MM.1S (cell line): ENCODE results near the gene PRADC1.

Experiments
- DNase-seq: peaks from one replicate; pipeline ENCODE4 v3.0.0-alpha.2; 2015
- H2AFZ ChIP-seq: fragments of 300-600 bp; sonication (generic); 2 replicates; pipeline ENCODE4 v1.6.0; 2016; ENCODE audit warnings: antibody characterized with exemption, low read length
- H3F3A ChIP-seq: fragments of 300-600 bp; sonication (generic); 2 replicates; pipeline ENCODE4 v1.6.1; 2016; ENCODE audit warnings: mild to moderate bottlenecking, antibody characterized with exemption, low read length, moderate library complexity, mixed read lengths; ENCODE audit not compliant: insufficient read depth
- H3K27ac ChIP-seq: fragments of 300-600 bp; sonication (generic); 2 replicates; pipeline ENCODE4 v1.5.1; 2016; ENCODE audit warnings: mild to moderate bottlenecking, low read length
- H3K27me3 ChIP-seq: fragments of 300-600 bp; sonication (generic); replicated peaks from 2 replicates; pipeline ENCODE4 v1.6.0; 2016; ENCODE audit warnings: low read length; ENCODE audit not compliant: insufficient read depth
- H3K36me3 ChIP-seq: fragments of 300-600 bp; sonication (generic); replicated peaks from 2 replicates; pipeline ENCODE4 v1.6.1; 2016; ENCODE audit warnings: mild to moderate bottlenecking, low read length, mixed read lengths; ENCODE audit not compliant: insufficient read depth
- H3K4me1 ChIP-seq: fragments of 300-600 bp; sonication (generic); 2 replicates; pipeline ENCODE4 v1.6.1; 2016; ENCODE audit warnings: low read length, mixed read lengths
- H3K4me2 ChIP-seq: fragments of 300-600 bp; sonication (generic); 2 replicates; pipeline ENCODE4 v1.6.0; 2016; ENCODE audit warnings: low read depth, low read length
- H3K4me3 ChIP-seq: fragments of 300-600 bp; sonication (generic); 2 replicates; pipeline ENCODE4 v1.5.1; 2016; ENCODE audit warnings: low read length, mixed read lengths
- H3K79me2 ChIP-seq: fragments of 300-600 bp; sonication (generic); 2 replicates; pipeline ENCODE4 v1.6.1; 2016; ENCODE audit warnings: mixed run types, low read length, mixed read lengths
- H3K9ac ChIP-seq: fragments of 300-600 bp; sonication (generic); 2 replicates; pipeline ENCODE4 v1.6.1; 2016; ENCODE audit warnings: low read length, mixed read lengths
- H3K9me2 ChIP-seq: fragments of 300-600 bp; sonication (generic); replicated peaks from 2 replicates; pipeline ENCODE4 v1.6.1; 2016; ENCODE audit warnings: mild to moderate bottlenecking, low read length, mixed read lengths; ENCODE audit not compliant: insufficient read depth
- H3K9me3 ChIP-seq: fragments of 300-600 bp; sonication (generic); replicated peaks from 2 replicates; pipeline ENCODE4 v1.6.1; 2016; ENCODE audit warnings: mild to moderate bottlenecking, low read length, mixed read lengths; ENCODE audit not compliant: insufficient read depth
- H4K20me1 ChIP-seq: fragments of 300-600 bp; sonication (generic); 2 replicates; pipeline ENCODE4 v1.6.1; 2016; ENCODE audit warnings: mild to moderate bottlenecking, low read length, moderate library complexity, mixed read lengths; ENCODE audit not compliant: insufficient read depth
- EZH2 ChIP-seq: fragments of 300-600 bp; sonication (generic); optimal IDR thresholded peaks from 2 replicates; pipeline ENCODE3; 2017; ENCODE audit warnings: low read depth, mild to moderate bottlenecking, antibody characterized with exemption, low read length, mixed read lengths
- EZH2phosphoT487 ChIP-seq: fragments of 300-600 bp; sonication (generic); IDR thresholded peaks from 2 replicates; pipeline ENCODE4 v1.6.1; 2018; ENCODE audit warnings: antibody characterized with exemption, low read length
- TF ChIP-seq, protein P1 (sequence below): fragments of 300-600 bp; sonication (generic); IDR thresholded peaks from 2 replicates; pipeline ENCODE4 v1.5.1; 2016; ENCODE audit warnings: antibody characterized with exemption, low read length, mixed read lengths

The PRADC1 gene

DNA sequence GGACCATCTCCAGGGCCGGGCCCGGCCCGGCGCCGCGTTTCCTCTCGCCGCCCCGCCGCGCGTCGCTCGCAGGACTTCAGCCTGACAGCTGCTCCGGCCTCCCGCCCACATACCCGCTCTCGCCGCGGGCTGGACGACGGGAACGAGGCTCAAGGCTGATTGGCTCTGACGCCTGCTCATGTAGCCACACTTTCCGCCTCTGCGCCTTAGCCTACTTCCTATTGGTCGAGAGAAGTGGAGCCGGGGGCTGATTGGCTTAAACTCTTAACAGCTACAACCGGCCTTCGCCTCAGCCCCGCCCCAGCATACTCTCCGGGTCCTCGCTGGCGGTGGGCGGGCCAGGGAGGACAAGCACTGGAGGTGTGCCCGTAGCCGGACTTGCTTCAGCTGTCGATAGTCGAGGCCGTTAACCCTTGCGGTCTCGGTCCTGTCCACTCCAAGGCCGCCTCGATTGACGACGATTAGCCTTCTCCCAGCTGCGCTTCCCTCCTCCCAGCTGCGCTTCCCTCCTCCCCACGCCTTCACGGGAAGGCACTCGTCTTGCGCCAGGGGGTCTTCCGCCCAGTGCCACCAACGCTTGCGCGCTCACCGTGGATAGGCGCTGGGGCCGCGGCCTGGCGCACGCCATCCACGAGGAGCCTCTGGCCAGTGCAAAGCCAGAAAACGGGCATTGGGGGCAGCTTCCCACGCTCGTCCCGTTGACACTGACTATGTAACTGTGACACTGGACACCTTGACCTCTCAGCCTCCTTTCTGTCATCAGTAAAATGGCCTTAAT is at the start of gene PRADC1:
Gene PRADC1 (minus strand): TSS at position 86 of the 778 bp plus-strand sequence. CDS start 79 bp downstream, at position 7.
- peak within 1 kb of the TSS; percentile 79 for H3K4me3 ChIP-seq
- H2AFZ ChIP-seq = peak within 1 kb of the TSS; percentile 99
- peak within 1 kb of the TSS; percentile 85 for H3K9ac ChIP-seq
- DNase-seq = peak; percentile 100
- H3K27me3 ChIP-seq = no peaks in the 10 kb centered on the region
- H3K36me3 ChIP-seq = no peaks in the 10 kb centered on the region; the same call in 1 of the 2 replicates
- H3K27ac ChIP-seq = peak within 1 kb of the TSS; percentile 68; the same call in 1 of the 2 replicates
- H3K9me3 ChIP-seq = no peaks in the 10 kb centered on the region
- H3K9me2 ChIP-seq = no peaks in the 10 kb centered on the region
- H3F3A ChIP-seq = peaks cover 9% of the 10 kb centered on the region; the same call in 1 of the 2 replicates
- H3K4me2 ChIP-seq = peak within 1 kb of the TSS; percentile 99
- peaks cover 28% of the 10 kb centered on the region for H4K20me1 ChIP-seq
- H3K4me1 ChIP-seq = peaks cover 16% of the 10 kb centered on the region
- TF ChIP-seq EZH2phosphoT487 (no peak), EZH2 (no peak)
- TF ChIP-seq, protein P1, sequence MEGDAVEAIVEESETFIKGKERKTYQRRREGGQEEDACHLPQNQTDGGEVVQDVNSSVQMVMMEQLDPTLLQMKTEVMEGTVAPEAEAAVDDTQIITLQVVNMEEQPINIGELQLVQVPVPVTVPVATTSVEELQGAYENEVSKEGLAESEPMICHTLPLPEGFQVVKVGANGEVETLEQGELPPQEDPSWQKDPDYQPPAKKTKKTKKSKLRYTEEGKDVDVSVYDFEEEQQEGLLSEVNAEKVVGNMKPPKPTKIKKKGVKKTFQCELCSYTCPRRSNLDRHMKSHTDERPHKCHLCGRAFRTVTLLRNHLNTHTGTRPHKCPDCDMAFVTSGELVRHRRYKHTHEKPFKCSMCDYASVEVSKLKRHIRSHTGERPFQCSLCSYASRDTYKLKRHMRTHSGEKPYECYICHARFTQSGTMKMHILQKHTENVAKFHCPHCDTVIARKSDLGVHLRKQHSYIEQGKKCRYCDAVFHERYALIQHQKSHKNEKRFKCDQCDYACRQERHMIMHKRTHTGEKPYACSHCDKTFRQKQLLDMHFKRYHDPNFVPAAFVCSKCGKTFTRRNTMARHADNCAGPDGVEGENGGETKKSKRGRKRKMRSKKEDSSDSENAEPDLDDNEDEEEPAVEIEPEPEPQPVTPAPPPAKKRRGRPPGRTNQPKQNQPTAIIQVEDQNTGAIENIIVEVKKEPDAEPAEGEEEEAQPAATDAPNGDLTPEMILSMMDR = no peak
- peaks cover 48% of the 10 kb centered on the region for H3K79me2 ChIP-seq

DNA sequence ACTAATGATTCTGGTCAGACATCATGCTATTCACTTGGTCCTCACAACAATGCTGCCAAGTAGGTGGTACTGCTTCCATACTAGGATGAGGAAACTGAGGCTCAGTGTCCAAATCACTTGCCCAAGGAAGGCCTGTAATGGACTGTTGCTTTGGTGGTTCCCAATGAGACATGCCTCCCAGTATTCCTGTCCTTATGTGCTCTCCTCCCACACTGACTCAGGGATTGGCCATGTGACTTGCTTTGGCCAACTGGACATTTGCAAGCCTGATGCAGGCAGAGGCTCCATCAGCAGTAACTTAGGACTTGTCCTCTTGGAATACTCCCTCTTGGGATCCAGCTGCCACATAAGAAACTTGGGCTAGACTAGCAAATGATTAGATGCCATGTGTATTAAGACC is 48.2 kb upstream of the PRADC1 start:
- H3K4me3 ChIP-seq = no peak overlapping the region
- H3K9me2 ChIP-seq = no peaks in the 10 kb centered on the region
- no peaks in the 10 kb centered on the region for H3K27me3 ChIP-seq
- no peak overlapping the region for H3K27ac ChIP-seq
- H3K4me1 ChIP-seq = no peaks in the 10 kb centered on the region
- DNase-seq = no peak
- no peak overlapping the region for H3K9ac ChIP-seq
- peaks cover 14% of the 10 kb centered on the region for H3K79me2 ChIP-seq
- H3F3A ChIP-seq = no peaks in the 10 kb centered on the region
- no peak overlapping the region for H2AFZ ChIP-seq
- no peak overlapping the region for H3K4me2 ChIP-seq
- H3K36me3 ChIP-seq = no peaks in the 10 kb centered on the region
- H4K20me1 ChIP-seq = no peaks in the 10 kb centered on the region
- TF ChIP-seq EZH2phosphoT487 (no peak), EZH2 (no peak)
- TF ChIP-seq, protein P1 = no peak
- H3K9me3 ChIP-seq = no peaks in the 10 kb centered on the region

- TF ChIP-seq EZH2 (no peak), EZH2phosphoT487 (no peak)
- TF ChIP-seq, protein P1 = no peak
These were observed 46.8 kb upstream of the PRADC1 start for GRCh38 chr2:73279852-73280251.

More at GRCh38 chr2:73279852-73280251, 46.8 kb upstream of the PRADC1 start:
- DNase-seq = no peak
- Histone ChIP-seq H3K27ac (no peak overlapping the region), H3K9me3 (no peaks in the 10 kb centered on the region), H3F3A (no peaks in the 10 kb centered on the region), H3K4me2 (no peak overlapping the region), H3K9ac (no peak overlapping the region), H3K79me2 (peaks cover 14% of the 10 kb centered on the region), H4K20me1 (no peaks in the 10 kb centered on the region), H3K36me3 (no peaks in the 10 kb centered on the region), H2AFZ (no peak overlapping the region), H3K27me3 (no peaks in the 10 kb centered on the region), H3K9me2 (no peaks in the 10 kb centered on the region), H3K4me3 (no peak overlapping the region), H3K4me1 (no peaks in the 10 kb centered on the region)
